T-helper 9 cell (primary cell): Measurements from ENCODE around the gene CSAD.
"Not testable (repeated sequence)": the region's sequence is repeated elsewhere in the genome, so short reads cannot be mapped to it uniquely, and the experiment has no call there.

Experiments used
- DNase-seq: peaks from one replicate; pipeline ENCODE4 v3.0.0-alpha.2; 2020

CSAD gene

GRCh38 chr12:53143355-53143754 is 37.4 kb downstream of the CSAD start:
- no peak for DNase-seq

GRCh38 chr12:53133722-53134121 is 47.0 kb downstream of the CSAD start:
- DNase-seq: no peak

GRCh38 chr12:53131844-53132243 is 48.9 kb downstream of the CSAD start:
- no peak for DNase-seq

DNA sequence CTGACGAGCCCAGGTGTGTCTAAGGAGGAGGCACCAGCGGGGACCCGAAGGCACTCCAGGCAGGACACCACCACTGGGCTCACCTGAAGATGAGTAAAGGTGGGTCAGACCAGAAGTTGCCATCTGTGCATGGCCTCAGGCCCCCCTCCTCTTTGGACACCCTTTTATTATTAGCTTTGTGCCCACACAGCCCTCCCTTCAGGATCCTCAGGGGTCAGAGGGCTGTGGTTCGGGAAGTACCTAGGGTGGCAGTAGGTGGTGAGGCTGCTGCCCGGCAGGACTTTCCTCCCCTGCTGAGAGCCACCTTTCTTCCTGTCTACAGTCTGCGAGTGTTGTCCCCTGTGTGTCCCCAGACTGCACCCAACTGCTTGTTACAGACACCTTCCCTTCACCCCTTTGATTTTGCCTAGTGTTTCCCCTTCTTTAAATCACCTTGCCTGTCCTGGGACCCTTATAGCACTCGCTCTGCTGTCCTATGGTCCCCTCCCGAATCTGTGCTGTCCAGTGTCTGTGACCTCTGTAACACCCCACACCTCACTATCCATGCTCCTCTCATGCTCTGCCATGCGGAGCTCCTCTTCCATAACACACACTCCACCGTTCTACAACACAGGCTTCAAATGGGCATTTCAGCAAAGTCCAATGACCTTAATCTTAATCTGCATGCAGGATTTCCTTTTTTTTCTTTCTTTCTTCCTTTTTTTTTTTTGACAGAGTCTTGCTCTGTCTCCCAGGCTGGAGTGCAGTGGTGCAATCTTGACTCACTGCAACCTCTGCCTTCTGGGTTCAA is 51.8 kb downstream of the CSAD start:
- DNase-seq: no peak

GRCh38 chr12:53127169-53127568 is 53.6 kb downstream of the CSAD start:
- DNase-seq: no peak

GRCh38 chr12:53124352-53124723 is 56.4 kb downstream of the CSAD start:
- DNase-seq: no peak

- no peak for DNase-seq
Observed at GRCh38 chr12:53123578-53124351, 57.0 kb downstream of the CSAD start.

DNA sequence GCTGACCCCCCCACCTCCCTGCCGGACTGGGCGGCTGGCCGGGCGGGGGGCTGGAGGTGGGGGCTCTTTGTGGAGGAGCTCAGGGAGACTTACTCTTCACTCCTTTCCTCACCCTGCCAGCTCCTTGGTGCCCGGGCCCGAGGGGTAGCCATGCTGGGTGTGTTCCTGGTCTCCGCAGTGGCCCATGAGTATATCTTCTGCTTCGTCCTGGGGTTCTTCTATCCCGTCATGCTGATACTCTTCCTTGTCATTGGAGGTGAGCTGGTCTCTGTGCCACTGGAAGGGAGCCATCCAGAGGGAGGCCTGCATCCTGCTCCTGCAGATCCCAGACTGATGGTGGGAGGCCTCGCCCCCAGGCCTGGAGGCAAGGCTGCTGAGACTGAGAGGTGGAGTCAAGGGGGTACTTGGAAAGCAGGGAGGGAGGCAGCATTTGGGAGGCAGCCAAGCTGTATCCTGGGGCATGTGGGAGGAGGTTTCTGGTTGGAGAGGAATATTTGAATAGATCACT is 57.7 kb downstream of the CSAD start:
- no peak for DNase-seq

DNA sequence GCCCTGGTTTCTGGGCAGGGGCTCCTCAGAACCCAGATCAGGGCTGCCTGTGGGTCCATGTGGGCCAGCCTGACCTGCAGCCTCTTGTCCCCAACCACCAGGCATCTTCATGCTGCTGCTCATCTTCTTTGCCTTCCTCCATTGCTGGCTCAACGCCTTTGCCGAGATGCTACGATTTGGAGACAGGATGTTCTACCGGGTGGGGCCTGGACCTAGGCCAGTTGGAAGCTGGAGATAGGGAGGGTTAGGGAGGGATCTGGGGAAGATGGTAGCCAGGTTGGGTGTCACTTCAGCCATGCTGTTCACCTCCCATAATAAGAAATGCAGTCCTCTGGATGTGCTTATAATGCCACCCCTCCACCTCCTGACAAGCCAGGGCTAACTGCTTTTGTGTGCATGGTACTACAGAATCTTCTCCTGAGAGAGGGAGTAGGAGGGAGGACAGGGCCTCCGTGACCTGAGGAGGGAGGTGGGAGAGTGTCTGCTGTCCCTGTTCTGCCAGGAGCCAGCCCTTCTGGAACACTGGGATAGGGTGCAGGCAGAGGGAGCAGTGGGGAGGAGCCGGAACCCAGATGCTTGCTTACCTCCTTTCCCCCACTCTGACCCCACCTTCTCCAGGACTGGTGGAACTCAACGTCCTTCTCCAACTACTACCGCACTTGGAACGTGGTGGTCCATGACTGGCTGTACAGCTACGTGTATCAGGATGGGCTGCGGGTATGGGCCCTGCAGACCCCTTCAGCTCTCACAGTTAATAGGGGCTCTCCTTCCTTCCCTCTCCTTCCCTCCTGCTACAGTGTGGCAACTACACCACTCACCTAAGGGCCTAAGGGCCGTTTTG is 59.8 kb downstream of the CSAD start:
- no peak for DNase-seq

DNA sequence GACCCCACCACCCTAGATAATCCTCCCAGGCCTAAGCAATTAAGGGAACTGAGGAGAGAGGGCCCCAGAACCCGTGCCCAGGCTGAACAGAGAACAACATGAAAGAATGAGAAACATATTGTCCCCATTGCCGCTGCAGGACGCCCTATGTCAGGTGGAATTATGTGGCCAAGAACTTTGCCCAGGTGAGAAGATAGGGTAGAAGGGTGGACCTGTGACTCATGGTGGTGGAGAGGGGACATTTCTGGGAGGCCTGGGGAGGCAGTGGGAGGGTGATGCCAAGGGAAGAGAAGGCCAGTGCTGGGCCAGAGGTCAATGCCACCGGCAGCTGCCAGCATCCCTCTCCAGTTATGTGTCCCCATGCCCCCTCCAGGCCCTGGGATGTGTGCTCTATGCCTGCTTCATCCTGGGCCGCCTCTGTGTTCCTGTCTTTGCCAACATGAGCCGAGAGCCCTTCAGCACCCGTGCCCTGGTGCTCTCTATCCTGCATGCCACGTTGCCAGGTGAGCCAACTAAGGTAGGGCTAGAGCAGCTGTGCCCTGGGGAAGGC is 61.9 kb downstream of the CSAD start:
- no peak for DNase-seq

DNA sequence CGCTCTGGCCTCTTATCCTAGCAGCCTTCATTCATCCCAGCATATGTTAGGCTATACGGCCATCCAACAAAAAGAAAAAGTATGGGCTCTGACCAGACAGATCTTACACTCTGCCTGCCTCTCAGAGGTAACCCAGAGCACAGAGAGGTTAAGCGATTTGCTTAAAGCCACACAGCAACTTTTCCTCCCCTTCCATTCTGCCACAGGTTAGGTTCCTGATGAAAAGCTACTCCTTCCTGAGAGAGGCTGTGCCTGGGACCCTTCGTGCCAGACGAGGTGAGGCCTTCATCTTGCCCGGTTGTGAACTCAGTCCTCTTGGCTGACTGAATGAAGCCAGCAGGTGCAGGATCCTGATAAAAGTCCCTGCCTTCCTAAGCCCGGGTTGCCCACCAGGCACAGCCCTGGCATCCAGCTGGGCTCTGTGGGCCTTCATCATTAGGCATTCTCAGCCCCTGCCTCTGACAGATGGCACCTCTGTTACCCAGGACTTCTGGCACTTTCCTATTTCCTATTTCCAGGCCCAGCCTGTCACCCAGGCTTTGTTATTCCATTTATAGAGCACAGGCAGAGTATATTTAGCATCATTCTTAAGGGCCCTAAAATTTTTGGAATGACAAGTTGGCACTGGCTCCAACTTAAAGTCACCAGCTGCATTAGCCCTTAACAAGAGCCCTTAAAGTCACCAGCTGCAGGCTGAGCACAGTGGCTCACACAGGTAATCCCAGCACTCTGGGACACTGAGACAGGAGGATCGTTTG is 64.7 kb downstream of the CSAD start:
- DNase-seq: no peak

DNA sequence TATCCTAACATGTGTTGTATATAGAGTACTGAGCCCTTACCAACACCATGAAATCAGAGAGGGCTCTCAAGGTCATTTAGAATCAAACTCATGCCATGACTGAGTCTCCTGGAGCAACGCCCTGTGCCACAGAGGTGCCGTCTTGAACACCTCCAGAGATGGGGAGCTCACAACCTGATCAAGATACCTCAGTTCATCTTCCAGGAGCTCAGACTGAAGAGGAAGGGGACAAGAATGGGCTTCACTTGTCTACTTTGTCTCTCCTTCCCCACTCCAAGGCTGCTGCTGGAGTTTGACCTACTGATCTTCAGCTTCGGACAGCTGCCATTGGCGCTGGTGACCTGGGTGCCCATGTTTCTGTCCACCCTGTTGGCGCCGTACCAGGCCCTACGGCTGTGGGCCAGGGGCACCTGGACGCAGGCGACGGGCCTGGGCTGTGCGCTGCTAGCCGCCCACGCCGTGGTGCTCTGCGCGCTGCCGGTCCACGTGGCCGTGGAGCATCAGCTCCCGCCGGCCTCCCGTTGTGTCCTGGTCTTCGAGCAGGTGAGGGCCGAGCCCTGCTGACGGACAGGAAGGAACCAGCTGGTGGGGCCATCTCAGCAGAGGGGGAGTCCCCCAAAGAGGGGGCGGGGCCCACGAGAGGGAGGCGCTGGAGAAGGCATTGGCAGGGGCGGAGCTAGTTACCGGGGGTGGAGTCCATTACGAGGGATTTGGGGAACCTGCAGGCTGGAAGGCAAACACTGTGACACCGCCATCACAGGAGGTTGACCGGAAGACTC is 65.4 kb downstream of the CSAD start:
- no peak for DNase-seq

DNA sequence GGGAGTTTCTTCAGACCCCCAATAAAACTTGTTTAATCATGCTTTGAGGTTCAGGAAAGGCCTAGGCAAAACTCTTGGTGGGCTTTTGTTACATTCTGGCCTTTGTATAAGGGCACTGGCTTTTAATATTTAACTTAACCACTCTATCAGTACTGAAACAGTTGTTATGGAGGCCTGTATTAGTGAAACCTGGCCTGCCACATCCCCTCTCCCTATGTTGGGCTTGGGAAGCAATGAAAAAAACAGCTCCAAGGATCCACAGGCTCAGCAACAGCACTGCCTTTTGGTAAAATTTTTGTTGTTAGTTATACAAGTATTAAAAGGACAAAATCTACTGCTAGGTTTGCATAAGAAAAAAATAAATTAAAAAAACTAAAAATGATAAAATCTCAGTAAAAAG is 66.8 kb downstream of the CSAD start:
- no peak for DNase-seq

GRCh38 chr12:53113136-53113705 is 67.5 kb downstream of the CSAD start:
- DNase-seq: no peak

GRCh38 chr12:53112431-53112830 is 68.3 kb downstream of the CSAD start:
- not testable (repeated sequence) for DNase-seq
